Skeletal muscle tissue (tissue), 4 donors: ENCODE results near the gene DNAH7. TPM values are rescaled to one million over a fixed set of nuclear protein-coding genes. Genes with fewer than 3 reads are reported as not detected.

Source experiments
- H3K27ac ChIP-seq: one replicate; pipeline ENCODE4 v1.7.0; 2013; ENCODE audit warnings: mild to moderate bottlenecking, low read depth, low read length, inconsistent platforms
- H3K27me3 ChIP-seq, 3 donors: one replicate each; pipeline ENCODE4 v1.7.0; 2013; ENCODE audit warnings: low read length in 3 of 3; ENCODE audit not compliant: control insufficient read depth in 3 of 3, insufficient read depth in 3 of 3
- H3K36me3 ChIP-seq, 3 donors: one replicate each; pipeline ENCODE4 v1.7.0; 2013; ENCODE audit warnings: low read length in 3 of 3; ENCODE audit not compliant: control insufficient read depth in 3 of 3, insufficient read depth in 3 of 3
- H3K4me1 ChIP-seq, 3 donors: one replicate each; pipeline ENCODE4 v1.7.0; 2013; ENCODE audit warnings: low read length in 3 of 3, mild to moderate bottlenecking in 3 of 3; ENCODE audit not compliant: control insufficient read depth in 3 of 3, insufficient read depth in 3 of 3
- H3K4me3 ChIP-seq, 3 donors: one replicate each; pipeline ENCODE4 v1.7.0; 2013; ENCODE audit warnings: low read length in 3 of 3
- H3K9ac ChIP-seq, 3 donors: one replicate each; pipeline ENCODE4 v1.7.0; 2013; ENCODE audit warnings: low read length in 3 of 3, mild to moderate bottlenecking in 3 of 3, moderate library complexity in 2 of 3, low read depth in 1 of 3
- H3K9me3 ChIP-seq, 3 donors: one replicate each; pipeline ENCODE4 v1.7.0; 2013; ENCODE audit warnings: low read length in 3 of 3; ENCODE audit not compliant: control insufficient read depth in 3 of 3
- total RNA-seq: library from RNA; depleted of rRNA; stranded (reverse); fragments of >200 nt; gene quantifications from one replicate; pipeline ENCODE4 v1.2.3, GENCODE V29; 2014
- donor health status: Osteomylitis.

DNAH7 gene
- total RNA-seq, 1 donor from 2014 or later = under 0.01 TPM

DNA sequence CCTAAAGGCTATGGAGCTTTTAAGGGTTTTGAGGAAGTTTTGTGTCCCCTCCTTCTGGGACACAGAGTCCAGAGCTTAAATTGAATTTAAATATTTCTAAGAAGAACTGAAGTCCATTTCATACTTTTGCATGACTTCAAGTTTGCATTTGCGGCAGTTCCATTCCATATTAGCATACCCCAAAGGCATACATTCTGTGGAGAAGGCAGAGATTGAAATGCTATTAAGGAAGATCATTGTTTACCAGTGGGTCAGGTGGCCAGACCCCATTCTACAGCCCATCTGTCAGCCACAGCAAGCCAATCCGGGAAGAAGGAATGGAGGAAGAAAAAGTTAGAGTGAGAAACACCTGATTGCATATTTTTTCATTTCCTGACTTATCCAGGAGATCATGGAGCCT, 75.0 kb downstream of the DNAH7 start:
- H3K9me3 ChIP-seq = no peaks in the 10 kb centered on the region
- H3K4me1 ChIP-seq = no peaks in the 10 kb centered on the region
- H3K27ac ChIP-seq = no peak overlapping the region
- no peak overlapping the region for H3K9ac ChIP-seq
- H3K4me3 ChIP-seq = no peak overlapping the region
- no peaks in the 10 kb centered on the region for H3K36me3 ChIP-seq
- H3K27me3 ChIP-seq = no peaks in the 10 kb centered on the region

DNA sequence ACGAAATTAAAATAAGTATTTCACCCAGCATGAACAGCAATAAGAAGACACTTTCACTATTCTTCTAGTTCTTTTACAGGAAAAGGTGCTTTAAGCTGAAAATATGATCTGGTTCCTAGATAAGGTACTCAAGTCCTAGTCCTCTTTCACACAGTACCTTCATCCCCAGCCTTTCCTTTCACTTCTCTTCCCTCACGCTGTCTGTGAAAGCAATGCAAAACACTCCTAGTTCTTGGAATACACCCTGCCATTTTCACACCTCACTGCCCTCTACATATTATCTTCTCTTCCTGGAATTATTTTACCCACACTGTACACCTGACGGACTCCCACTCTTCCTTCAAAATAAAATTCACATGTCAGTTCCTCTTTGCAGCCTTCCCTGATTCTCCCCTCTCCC, 82.9 kb downstream of the DNAH7 start:
- no peaks in the 10 kb centered on the region for H3K4me1 ChIP-seq

DNA sequence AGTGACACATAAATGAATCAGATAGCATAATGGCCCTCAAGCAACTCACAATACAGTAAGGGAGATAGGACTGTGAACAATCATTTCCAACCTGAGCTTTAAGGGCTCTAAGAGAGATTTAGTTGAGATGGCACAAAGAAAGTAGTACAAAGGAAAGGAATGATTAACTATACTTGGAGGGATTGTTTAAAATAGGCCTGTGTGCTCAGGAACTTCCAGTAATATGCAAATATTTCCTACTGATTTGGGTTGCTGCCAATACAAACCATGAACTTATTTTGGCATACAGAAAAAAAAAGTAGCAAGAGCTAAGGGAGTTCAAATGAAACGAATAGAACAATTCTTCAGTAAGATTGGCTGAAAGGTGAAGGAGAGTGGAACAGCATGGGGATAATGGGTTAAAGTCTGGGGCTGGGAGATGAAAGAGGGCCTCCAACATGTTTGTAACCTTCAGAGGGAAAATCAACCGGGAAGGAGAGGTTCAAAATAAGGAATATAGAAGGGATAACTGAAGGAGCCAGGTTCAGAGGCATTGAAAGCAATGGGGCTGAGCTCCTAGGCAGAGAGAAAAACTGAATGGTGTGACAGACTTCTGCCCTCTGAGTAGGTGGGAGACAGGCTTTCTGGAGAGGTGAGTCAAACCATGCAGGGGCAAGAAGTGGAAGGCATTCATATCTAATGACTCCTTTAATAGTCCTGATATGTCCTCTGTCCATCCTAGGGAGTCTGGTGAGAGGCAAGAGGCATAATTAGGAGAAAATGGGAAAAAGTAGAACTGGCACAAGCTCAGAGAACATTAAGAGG, 83.5 kb downstream of the DNAH7 start:
- H3K9me3 ChIP-seq = no peaks in the 10 kb centered on the region
- H3K27me3 ChIP-seq = no peaks in the 10 kb centered on the region
- no peaks in the 10 kb centered on the region for H3K4me1 ChIP-seq
- no peak overlapping the region for H3K27ac ChIP-seq
- no peak overlapping the region for H3K4me3 ChIP-seq
- H3K9ac ChIP-seq = no peak overlapping the region
- no peaks in the 10 kb centered on the region for H3K36me3 ChIP-seq

More for the DNA sequence above, 82.9 kb downstream of the DNAH7 start:
- no peaks in the 10 kb centered on the region for H3K27me3 ChIP-seq
- H3K36me3 ChIP-seq = no peaks in the 10 kb centered on the region
- no peak overlapping the region for H3K27ac ChIP-seq
- no peak overlapping the region for H3K4me3 ChIP-seq
- H3K9me3 ChIP-seq = no peaks in the 10 kb centered on the region
- no peak overlapping the region for H3K9ac ChIP-seq

DNA sequence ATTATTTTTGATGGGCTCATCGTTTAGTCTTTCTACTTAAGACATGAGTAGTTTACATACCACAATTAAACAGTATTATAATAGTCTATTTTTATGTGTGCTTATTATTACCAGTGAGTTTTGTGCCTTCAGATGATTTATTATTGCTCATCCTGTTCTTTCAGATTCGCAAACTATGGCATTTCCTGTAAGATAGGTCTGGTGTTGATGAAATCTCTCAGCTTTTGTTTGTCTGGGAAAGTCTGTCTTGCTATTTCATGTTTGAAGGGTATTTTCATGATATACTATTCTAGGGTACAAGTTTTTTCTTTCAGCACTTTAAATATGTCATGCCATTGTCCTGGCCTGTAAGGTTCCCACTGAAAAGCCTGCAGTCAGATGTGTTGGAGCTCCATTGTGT, 101.3 kb downstream of the DNAH7 start:
- H3K9ac ChIP-seq = no peak overlapping the region
- H3K9me3 ChIP-seq = peaks cover 0 to 5% (median 0%) of the 10 kb centered on the region in 3 donors
- no peak overlapping the region for H3K27ac ChIP-seq
- H3K36me3 ChIP-seq = no peaks in the 10 kb centered on the region
- H3K4me1 ChIP-seq = no peaks in the 10 kb centered on the region
- no peak overlapping the region for H3K4me3 ChIP-seq
- no peaks in the 10 kb centered on the region for H3K27me3 ChIP-seq

DNA sequence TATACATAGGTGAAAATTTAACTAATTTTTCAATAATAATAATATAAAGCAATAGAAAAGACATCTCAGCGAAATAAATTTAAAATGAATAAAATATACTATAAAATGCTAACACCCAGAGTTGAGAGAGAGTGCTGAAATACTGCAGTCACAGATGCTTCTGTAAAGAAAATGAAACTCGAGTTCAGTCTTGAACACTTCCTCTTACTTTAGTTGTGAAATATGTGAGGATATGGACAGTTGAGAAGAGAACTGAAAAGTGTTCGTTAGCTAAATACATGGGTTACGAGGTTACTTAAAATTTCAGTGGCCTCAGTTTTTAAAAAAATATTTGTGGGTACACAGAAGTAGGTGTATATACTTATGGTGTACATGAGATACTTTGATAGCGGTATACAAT, 106.8 kb downstream of the DNAH7 start:
- H3K9me3 ChIP-seq = no peaks in the 10 kb centered on the region
- no peak overlapping the region for H3K27ac ChIP-seq
- H3K27me3 ChIP-seq = no peaks in the 10 kb centered on the region
- H3K9ac ChIP-seq = no peak overlapping the region
- no peaks in the 10 kb centered on the region for H3K36me3 ChIP-seq
- H3K4me3 ChIP-seq = no peak overlapping the region
- no peaks in the 10 kb centered on the region for H3K4me1 ChIP-seq

DNA sequence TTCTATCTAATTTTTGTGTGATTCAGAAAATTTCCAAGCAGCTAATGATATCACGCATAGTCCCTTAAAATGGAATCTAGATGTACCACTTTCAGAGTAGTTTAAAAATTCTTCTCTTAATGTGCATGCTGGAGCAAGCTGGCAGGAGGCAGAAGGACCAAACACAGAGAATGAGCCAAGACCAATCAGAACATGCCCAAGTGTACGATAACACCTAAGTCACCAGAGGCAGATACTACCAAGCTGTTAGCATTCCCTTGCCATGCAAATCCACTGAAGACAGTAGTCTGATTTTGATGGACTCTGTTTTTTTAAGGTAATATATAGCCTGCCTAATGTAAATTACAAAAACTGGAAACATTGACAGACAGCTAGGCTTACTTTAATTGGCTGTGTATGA, 109.3 kb downstream of the DNAH7 start:
- Histone ChIP-seq H3K36me3 (no peaks in the 10 kb centered on the region), H3K4me3 (no peak overlapping the region), H3K4me1 (no peaks in the 10 kb centered on the region), H3K9me3 (no peaks in the 10 kb centered on the region), H3K27me3 (no peaks in the 10 kb centered on the region), H3K9ac (no peak overlapping the region), H3K27ac (no peak overlapping the region)

DNA sequence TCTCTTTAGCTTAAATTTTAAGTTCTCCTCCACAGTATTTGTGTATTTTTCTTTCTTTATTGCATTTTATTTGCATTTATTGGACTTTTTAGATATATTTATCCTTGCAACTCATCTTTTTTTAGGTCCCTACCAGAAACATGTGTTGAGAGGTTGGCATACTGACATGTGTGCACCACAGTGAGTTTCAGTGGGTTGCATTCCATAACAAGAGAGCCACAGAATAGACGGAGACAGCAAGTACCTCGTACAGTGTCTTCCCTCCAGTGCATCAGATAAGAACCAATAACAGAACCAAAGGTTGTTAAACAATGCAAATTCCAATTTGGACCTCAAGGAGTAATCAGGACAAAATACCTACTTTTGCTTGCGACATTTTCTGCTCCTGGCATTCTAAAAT, 111.9 kb downstream of the DNAH7 start:
- H3K4me1 ChIP-seq = no peaks in the 10 kb centered on the region
- no peaks in the 10 kb centered on the region for H3K36me3 ChIP-seq
- H3K27ac ChIP-seq = no peak overlapping the region
- no peak overlapping the region for H3K9ac ChIP-seq
- no peak overlapping the region for H3K4me3 ChIP-seq
- no peaks in the 10 kb centered on the region for H3K27me3 ChIP-seq
- H3K9me3 ChIP-seq = peaks cover 0 to 2% (median 0%) of the 10 kb centered on the region in 3 donors

DNA sequence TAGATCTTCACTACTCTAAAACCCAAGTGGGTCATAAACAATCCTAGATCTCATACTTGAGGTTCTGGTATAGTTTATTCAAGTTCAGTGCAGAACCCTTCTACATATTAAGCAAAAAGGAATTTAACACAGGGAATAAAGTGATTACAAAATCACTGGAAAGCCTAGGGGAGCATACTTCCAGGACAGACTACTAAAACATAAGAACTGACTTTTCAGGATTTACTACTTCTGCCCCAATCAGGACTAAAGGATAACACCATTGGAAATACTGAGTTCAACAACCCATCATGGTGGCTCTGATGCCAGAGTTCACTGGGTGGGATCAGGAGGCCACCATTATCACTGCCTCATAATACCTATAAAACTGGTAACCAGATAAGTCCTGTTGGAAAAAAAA, 123.6 kb downstream of the DNAH7 start:
- Histone ChIP-seq H3K36me3 (no peaks in the 10 kb centered on the region), H3K27ac (no peak overlapping the region), H3K4me3 (no peak overlapping the region), H3K4me1 (no peaks in the 10 kb centered on the region), H3K9ac (no peak overlapping the region), H3K9me3 (no peaks in the 10 kb centered on the region), H3K27me3 (no peaks in the 10 kb centered on the region)

DNA sequence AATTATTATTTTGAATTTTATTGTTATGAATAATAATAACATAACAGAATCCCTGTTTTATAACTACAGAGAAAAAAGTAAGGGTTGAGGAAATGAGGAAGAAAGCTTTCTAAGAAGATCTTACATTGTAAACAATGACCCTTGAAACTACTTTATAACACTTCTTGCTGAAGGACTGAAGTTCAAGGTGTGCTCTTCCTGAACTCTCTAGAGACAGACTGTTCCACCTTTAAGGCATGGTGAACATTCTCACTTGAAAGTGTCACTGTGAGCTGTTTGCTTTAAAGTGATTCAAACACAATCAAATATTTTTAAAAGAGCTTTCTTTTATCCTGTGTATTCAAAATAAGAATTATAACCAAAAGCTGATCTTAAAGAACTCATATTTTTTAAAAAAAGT, 131.5 kb downstream of the DNAH7 start:
- H3K36me3 ChIP-seq = no peaks in the 10 kb centered on the region
- H3K9ac ChIP-seq = no peak overlapping the region
- H3K9me3 ChIP-seq = no peaks in the 10 kb centered on the region
- H3K4me3 ChIP-seq = no peak overlapping the region
- H3K4me1 ChIP-seq = no peaks in the 10 kb centered on the region
- no peaks in the 10 kb centered on the region for H3K27me3 ChIP-seq
- H3K27ac ChIP-seq = no peak overlapping the region

DNA sequence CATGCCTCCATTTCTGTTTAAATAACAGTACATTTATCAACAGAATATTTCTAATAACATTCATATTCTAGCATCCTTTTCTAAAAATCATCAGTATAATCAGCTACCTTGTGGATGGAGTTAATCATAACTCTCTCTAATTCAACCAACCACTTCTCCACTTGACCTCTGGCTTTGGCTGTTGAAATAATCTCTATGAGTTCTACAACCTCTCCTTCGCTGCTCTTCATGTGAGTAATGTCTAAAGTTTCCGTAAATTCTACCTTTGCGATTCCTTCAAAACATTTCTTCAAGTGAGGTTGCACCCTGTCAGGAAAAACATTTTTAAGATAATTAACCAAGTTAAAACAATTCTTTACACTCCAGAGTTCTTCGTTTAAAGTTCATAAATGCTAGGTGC, 134.2 kb downstream of the DNAH7 start:
- no peaks in the 10 kb centered on the region for H3K27me3 ChIP-seq
- H3K36me3 ChIP-seq = no peaks in the 10 kb centered on the region
- no peak overlapping the region for H3K27ac ChIP-seq
- no peaks in the 10 kb centered on the region for H3K4me1 ChIP-seq
- H3K9ac ChIP-seq = no peak overlapping the region
- peaks cover 0 to 2% (median 0%) of the 10 kb centered on the region in 3 donors for H3K9me3 ChIP-seq
- H3K4me3 ChIP-seq = no peak overlapping the region
